ENCODE results near the gene IFT74. TPM values are rescaled to one million over a fixed set of nuclear protein-coding genes. Genes with fewer than 3 reads are reported as not detected.

IFT74 gene
- total RNA-seq (ENCODE audit: low replicate concordance), result 19.2 and 21.4 TPM in 2 replicates

GRCh38 chr9:26955921-26956859, at the start of gene IFT74:
Gene IFT74, plus strand, starts transcription at chr9:26956412. Its CDS starts 5,556 bp downstream, at chr9:26961968.
- H3K4me3 ChIP-seq (ENCODE audit: low read depth, low read length), result peak within 1 kb of the TSS; percentile 71
- peak; percentile 99 for DNase-seq (ENCODE audit: low read depth)
- no peak for TF ChIP-seq CTCF (IDR thresholded peaks at IDR 0.05; ENCODE audit: insufficient read depth, low read length)

GRCh38 chr9:26913138-26913668, 43.0 kb upstream of the IFT74 start:
- no peak for DNase-seq (ENCODE audit: low read depth)
- TF ChIP-seq CTCF (IDR thresholded peaks at IDR 0.05; ENCODE audit: insufficient read depth, low read length), result no peak
- no peak overlapping the region for H3K4me3 ChIP-seq (ENCODE audit: low read depth, low read length)

GRCh38 chr9:26919698-26920097, 36.5 kb upstream of the IFT74 start:
- DNase-seq (ENCODE audit: low read depth), result no peak
- TF ChIP-seq CTCF (IDR thresholded peaks at IDR 0.05; ENCODE audit: insufficient read depth, low read length), result no peak
- no peak overlapping the region for H3K4me3 ChIP-seq (ENCODE audit: low read depth, low read length)

GRCh38 chr9:26925609-26926008, 30.6 kb upstream of the IFT74 start:
- TF ChIP-seq CTCF (IDR thresholded peaks at IDR 0.05; ENCODE audit: insufficient read depth, low read length), result no peak
- H3K4me3 ChIP-seq (ENCODE audit: low read depth, low read length), result no peak overlapping the region
- DNase-seq (ENCODE audit: low read depth), result no peak

- DNase-seq (ENCODE audit: low read depth), result no peak
- no peak for TF ChIP-seq CTCF (IDR thresholded peaks at IDR 0.05; ENCODE audit: insufficient read depth, low read length)
- H3K4me3 ChIP-seq (ENCODE audit: low read depth, low read length), result no peak overlapping the region
Observed at GRCh38 chr9:26928902-26929495, 27.2 kb upstream of the IFT74 start.

GRCh38 chr9:26935847-26936246, 20.4 kb upstream of the IFT74 start:
- DNase-seq (ENCODE audit: low read depth), result no peak
- H3K4me3 ChIP-seq (ENCODE audit: low read depth, low read length), result no peak overlapping the region
- no peak for TF ChIP-seq CTCF (IDR thresholded peaks at IDR 0.05; ENCODE audit: insufficient read depth, low read length)

Data from fibroblast of the aortic adventitia (primary cell).